ENCODE measurements around the gene GDPD5.

- TF ChIP-seq CTCF (IDR thresholded peaks at IDR 0.05) (no peak), POLR2A (IDR thresholded peaks at IDR 0.05) (no peak)
Measured at GRCh38 chr11:75510723-75511019, 15.1 kb downstream of the GDPD5 start.

All from uterus (tissue), 2 donors.